MCF 10A (cell line): ENCODE measurements around the gene ING2. TPM values are rescaled to one million over a fixed set of nuclear protein-coding genes. Genes with fewer than 3 reads are reported as not detected.

Source experiments
- BruUV-seq: library from RNA; stranded (reverse); fragments of 400-500 nt; replicated peaks from 2 replicates; lab custom pipeline; 2021; lab: Mats Ljungman, UMichigan
- CTCF ChIA-PET: fragments of 300-600 bp; sonication (Branson Sonifier 250); formaldehyde crosslinking; extraction: SDS; loops from one replicate; lab custom pipeline; 2021; ENCODE audit warnings: antibody characterized with exemption, inconsistent platforms; lab: Yijun Ruan, JAX
- POLR2A ChIA-PET: fragments of 300-600, 350-650 bp; sonication (Branson Sonifier 250); formaldehyde crosslinking; extraction: SDS; loops from one replicate; lab custom pipeline; 2020; ENCODE audit warnings: antibody characterized with exemption, inconsistent platforms; lab: Yijun Ruan, JAX
- DNase-seq: peaks from one replicate; pipeline ENCODE4 v3.0.0-alpha.2; 2018; ENCODE audit not compliant: unreplicated experiment
- H3K27ac Mint-ChIP-seq: one replicate; pipeline ENCODE4 v1.8.0; 2022; ENCODE audit warnings: mild to moderate bottlenecking, low read depth, mixed read lengths; ENCODE audit not compliant: unreplicated experiment
- H3K27me3 Mint-ChIP-seq: one replicate; pipeline ENCODE4 v1.8.0; 2022; ENCODE audit warnings: mixed read lengths; ENCODE audit not compliant: insufficient read depth, unreplicated experiment
- H3K36me3 Mint-ChIP-seq: one replicate; pipeline ENCODE4 v1.8.0; 2022; ENCODE audit warnings: mild to moderate bottlenecking, moderate library complexity, mixed read lengths; ENCODE audit not compliant: insufficient read depth, unreplicated experiment
- H3K4me1 Mint-ChIP-seq: one replicate; pipeline ENCODE4 v1.8.0; 2022; ENCODE audit warnings: mixed read lengths; ENCODE audit not compliant: insufficient read depth, unreplicated experiment
- H3K4me3 Mint-ChIP-seq: one replicate; pipeline ENCODE4 v1.8.0; 2022; ENCODE audit warnings: mild to moderate bottlenecking, moderate library complexity, mixed read lengths; ENCODE audit not compliant: unreplicated experiment
- H3K9me3 Mint-ChIP-seq: one replicate; pipeline ENCODE4 v1.8.0; 2022; ENCODE audit warnings: mixed read lengths; ENCODE audit not compliant: unreplicated experiment
- CTCF ChIP-seq: fragments of 200-600 bp; IDR thresholded peaks from one replicate; pipeline ENCODE4 v1.8.0; 2022; ENCODE audit warnings: antibody characterized with exemption, mild to moderate bottlenecking; ENCODE audit not compliant: unreplicated experiment
- intact Hi-C: fragments of 100-400 bp; cut with micrococcal nuclease; formaldehyde crosslinking; loops from 2 replicates; pipeline ENCODE4 v1.14.1; 2022
- total RNA-seq: library from RNA; stranded (reverse); gene quantifications from 2 replicates; pipeline ENCODE4 v1.2.3, GENCODE V29; 2022

The ING2 gene
- total RNA-seq, 1 experiment from 2014 or later = 10.5 TPM

GRCh38 chr4:183558873-183559272, 54.0 kb downstream of the ING2 start:
- ChIA-PET POLR2A (interaction anchor here (0.8 kb wide), 1 partner anchor 45 kb away, joined by 4 read pairs; no protein-coding TSS in a partner anchor), CTCF (interaction anchor here (0.6 kb wide), 1 partner anchor 73 kb away, joined by 3 read pairs; no protein-coding TSS in a partner anchor)
- H3K27me3 Mint-ChIP-seq = peaks cover 10% of the 10 kb centered on the region
- peaks cover 9% of the 10 kb centered on the region for H3K4me1 Mint-ChIP-seq
- no peak overlapping the region for H3K27ac Mint-ChIP-seq
- H3K4me3 Mint-ChIP-seq = no peak overlapping the region
- no peak for DNase-seq
- no peaks in the 10 kb centered on the region for H3K36me3 Mint-ChIP-seq
- intact Hi-C loops = no loop called here
- H3K9me3 Mint-ChIP-seq = no peaks in the 10 kb centered on the region
- TF ChIP-seq CTCF = no peak
- BruUV-seq = no TSS peak

GRCh38 chr4:183561905-183562304, 57.0 kb downstream of the ING2 start:
- no peaks in the 10 kb centered on the region for H3K9me3 Mint-ChIP-seq
- no peak overlapping the region for H3K27ac Mint-ChIP-seq
- TF ChIP-seq CTCF = no peak
- H3K36me3 Mint-ChIP-seq = no peaks in the 10 kb centered on the region
- peaks cover 13% of the 10 kb centered on the region for H3K27me3 Mint-ChIP-seq
- POLR2A ChIA-PET = interaction anchor here (0.7 kb wide), 1 partner anchor 19 kb away, joined by 6 read pairs; no protein-coding TSS in a partner anchor
- BruUV-seq = no TSS peak
- no peak for DNase-seq
- peaks cover 20% of the 10 kb centered on the region for H3K4me1 Mint-ChIP-seq
- no peak overlapping the region for H3K4me3 Mint-ChIP-seq
- intact Hi-C loops = no loop called here
- CTCF ChIA-PET = interaction anchor here (0.6 to 0.7 kb wide), 5 partner anchors 19 to 84 kb away, joined by 3 to 5 read pairs (median 3); no protein-coding TSS in a partner anchor

Other genes starting within 250 kb of the ING2 start
- gene CLDN22, start 184.8 kb upstream of the ING2 start, total RNA-seq = not detected in 2 replicates
- not detected in 2 replicates for gene CLDN24, start 182.6 kb upstream of the ING2 start, total RNA-seq
- 12.0 and 13.4 TPM in 2 replicates for gene CDKN2AIP, start 60.4 kb upstream of the ING2 start, total RNA-seq
- gene RWDD4, start 154.1 kb downstream of the ING2 start, total RNA-seq = 23.0 and 26.1 TPM in 2 replicates
- 29.4 and 35.0 TPM in 2 replicates for gene TRAPPC11, start 154.2 kb downstream of the ING2 start, total RNA-seq